Rectal smooth muscle tissue (tissue), 1 donor: Measurements from ENCODE around the gene NAV2.

Experiments
- H3K27ac ChIP-seq: one replicate; pipeline ENCODE4 v1.7.0; 2013; ENCODE audit warnings: low read depth, low read length, inconsistent platforms
- H3K27me3 ChIP-seq: one replicate; pipeline ENCODE4 v1.7.0; 2013; ENCODE audit warnings: low read length; ENCODE audit not compliant: control insufficient read depth, insufficient read depth
- H3K36me3 ChIP-seq: one replicate; pipeline ENCODE4 v1.7.0; 2013; ENCODE audit warnings: low read length; ENCODE audit not compliant: control insufficient read depth, insufficient read depth
- H3K4me1 ChIP-seq: one replicate; pipeline ENCODE4 v1.7.0; 2013; ENCODE audit warnings: low read length; ENCODE audit not compliant: control insufficient read depth, insufficient read depth
- H3K4me3 ChIP-seq: one replicate; pipeline ENCODE4 v1.7.0; 2013; ENCODE audit warnings: low read length
- H3K9ac ChIP-seq: one replicate; pipeline ENCODE4 v1.7.0; 2013; ENCODE audit warnings: low read length

The NAV2 gene

DNA sequence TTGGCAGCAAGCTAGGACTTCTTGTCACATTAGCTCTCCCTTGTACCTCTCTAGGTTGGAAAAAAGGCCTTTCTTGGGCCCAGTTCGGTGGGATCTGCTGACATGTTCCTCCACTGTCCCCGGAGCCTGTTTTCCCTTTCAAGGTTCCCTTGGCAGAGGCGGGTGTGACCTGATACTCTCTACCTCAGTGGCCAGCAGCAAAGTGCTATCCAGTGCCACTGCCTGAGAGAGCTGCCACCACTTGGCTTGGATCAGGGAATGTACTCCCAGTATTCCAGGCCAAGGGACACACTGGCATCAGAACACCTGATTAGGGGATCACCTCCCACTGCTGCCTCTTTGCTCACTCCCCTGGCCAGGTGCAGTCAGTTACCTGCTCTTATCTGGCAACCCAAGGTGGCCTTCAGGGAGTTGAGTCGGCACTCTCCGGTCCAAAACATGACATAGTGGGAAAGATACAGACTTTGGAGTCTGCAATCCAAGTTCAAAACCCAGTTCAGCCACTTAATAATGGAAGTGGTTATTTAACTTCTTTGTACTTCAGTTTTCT lies 17.8 kb upstream of the NAV2 start:
- H3K4me1 ChIP-seq: peaks cover 10% of the 10 kb centered on the region
- H3K27ac ChIP-seq: no peak overlapping the region
- no peak overlapping the region for H3K9ac ChIP-seq
- no peak overlapping the region for H3K4me3 ChIP-seq
- H3K36me3 ChIP-seq: no peaks in the 10 kb centered on the region
- H3K27me3 ChIP-seq: no peaks in the 10 kb centered on the region

DNA sequence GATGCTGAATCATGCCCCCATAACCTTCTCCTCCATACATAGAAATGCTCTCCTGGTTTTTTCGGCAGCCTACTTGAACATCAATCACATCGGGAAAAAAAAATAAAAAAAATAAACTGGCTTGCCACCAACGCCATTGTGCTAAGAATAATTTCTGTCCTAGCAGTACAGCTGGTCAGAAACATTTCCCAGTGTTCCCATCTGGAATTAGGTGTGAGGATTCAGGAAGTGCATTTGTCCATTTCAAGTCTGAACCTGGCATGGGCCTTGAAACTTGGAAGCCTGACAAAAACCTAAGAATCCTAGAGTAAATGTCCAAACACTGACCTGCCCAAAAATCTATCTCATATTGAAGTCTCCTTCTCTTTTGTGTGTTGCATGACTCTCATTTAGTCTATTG lies 16.6 kb upstream of the NAV2 start:
- no peak overlapping the region for H3K9ac ChIP-seq
- no peaks in the 10 kb centered on the region for H3K36me3 ChIP-seq
- peak overlapping the region; percentile 62 for H3K27ac ChIP-seq
- no peaks in the 10 kb centered on the region for H3K27me3 ChIP-seq
- peaks cover 10% of the 10 kb centered on the region for H3K4me1 ChIP-seq
- H3K4me3 ChIP-seq: no peak overlapping the region

DNA sequence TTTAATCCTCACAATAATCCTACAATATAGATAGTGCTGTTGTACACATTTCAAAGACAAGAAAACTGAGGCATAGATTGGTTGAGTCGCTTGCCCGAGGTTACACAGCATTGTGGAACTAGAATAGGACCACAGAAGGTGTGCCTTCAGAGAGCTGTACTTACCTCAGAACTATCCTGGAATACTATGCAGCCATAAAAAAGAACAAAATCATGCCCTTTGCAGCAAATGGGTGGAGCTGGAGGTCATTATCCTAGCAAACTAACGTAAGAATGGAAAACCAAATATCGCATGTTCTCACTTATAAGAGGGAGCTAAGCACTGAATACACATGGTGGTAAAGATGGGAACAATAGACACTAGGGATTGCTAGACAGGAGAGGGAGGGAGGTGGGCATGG lies 15.7 kb upstream of the NAV2 start:
- H3K36me3 ChIP-seq: no peaks in the 10 kb centered on the region
- no peak overlapping the region for H3K9ac ChIP-seq
- no peaks in the 10 kb centered on the region for H3K27me3 ChIP-seq
- peak overlapping the region; percentile 62 for H3K27ac ChIP-seq
- no peak overlapping the region for H3K4me3 ChIP-seq
- peaks cover 12% of the 10 kb centered on the region for H3K4me1 ChIP-seq

DNA sequence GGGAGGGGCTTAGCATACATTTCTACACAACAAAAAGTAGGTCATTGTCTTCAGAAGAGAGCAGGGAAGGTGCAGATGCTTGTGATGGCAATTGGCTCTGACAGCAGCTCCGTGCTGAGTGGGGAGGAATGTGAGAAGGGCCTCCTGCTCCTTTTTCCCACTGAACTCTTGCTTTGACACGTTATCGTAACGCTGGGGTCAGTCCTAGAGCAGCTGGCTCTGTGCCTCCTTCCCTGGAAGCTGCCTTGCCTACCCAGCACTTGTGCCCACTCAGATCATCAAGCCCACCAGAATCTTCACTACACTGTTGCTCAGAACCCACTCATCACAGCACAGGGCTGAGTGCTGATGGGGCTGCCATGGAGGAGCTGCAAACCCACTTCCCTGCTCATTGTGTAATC lies 14.9 kb upstream of the NAV2 start:
- H3K27ac ChIP-seq: no peak overlapping the region
- H3K4me3 ChIP-seq: no peak overlapping the region
- H3K9ac ChIP-seq: no peak overlapping the region
- no peaks in the 10 kb centered on the region for H3K27me3 ChIP-seq
- H3K36me3 ChIP-seq: no peaks in the 10 kb centered on the region
- H3K4me1 ChIP-seq: peaks cover 12% of the 10 kb centered on the region

DNA sequence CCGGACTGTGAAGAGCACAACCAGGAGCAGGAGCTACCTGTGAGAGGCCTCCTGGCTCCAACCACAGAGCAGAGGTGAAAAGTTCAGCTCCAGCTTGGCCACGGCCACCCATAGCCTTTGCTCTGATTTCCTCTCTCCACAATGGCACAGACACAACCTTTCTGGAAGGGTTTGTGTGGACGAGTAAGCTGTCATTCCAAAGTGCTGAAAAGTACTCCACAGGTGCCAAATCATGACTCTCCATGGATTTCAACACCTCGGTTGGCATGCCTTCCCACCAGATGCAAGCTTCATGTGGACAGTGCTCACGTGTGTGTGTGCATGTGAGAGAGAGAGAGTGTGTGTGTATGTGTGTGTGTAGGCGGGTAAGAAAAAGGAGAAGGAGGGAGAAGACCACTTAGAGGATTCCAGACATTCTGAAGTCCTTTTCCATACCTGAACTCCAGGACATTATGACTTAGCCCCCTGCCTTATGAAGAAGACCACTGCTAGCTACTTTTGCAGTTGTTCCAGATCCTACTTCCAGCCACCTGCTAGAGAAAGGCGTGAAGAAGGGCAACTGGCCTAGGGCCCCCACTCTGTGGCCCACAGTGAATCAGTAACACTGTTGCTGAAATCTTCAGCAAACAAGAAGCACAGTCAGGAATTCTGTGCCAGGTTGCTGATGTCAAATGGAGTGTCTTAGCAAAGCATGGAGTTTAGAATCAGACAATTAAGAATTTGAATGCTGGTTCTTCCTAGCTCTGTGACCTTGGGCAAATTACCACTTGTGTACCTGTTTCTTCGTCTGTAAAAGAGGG lies 13.9 kb upstream of the NAV2 start:
- H3K36me3 ChIP-seq: no peaks in the 10 kb centered on the region
- peaks cover 18% of the 10 kb centered on the region for H3K4me1 ChIP-seq
- no peak overlapping the region for H3K27ac ChIP-seq
- no peak overlapping the region for H3K4me3 ChIP-seq
- no peaks in the 10 kb centered on the region for H3K27me3 ChIP-seq
- H3K9ac ChIP-seq: no peak overlapping the region

DNA sequence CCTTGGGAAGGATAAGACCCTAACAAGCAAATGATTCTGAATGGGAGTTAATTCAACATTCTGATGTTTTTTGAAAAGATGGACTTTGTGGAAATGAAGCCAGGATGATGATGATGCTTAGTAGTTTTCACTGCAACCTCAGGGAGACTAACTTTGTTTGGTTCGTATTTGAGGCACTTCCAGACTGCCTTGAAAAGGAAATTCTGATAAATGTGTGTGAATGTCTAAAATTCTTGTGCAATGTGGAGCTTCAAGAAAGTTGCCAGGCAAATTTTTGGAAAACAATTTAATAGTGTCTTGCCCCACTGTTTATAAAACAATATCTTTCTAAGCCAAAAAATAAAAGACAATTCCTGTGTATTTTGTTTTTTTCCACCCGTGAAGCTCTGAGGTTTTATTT lies 11.2 kb upstream of the NAV2 start:
- H3K27ac ChIP-seq: peak overlapping the region; percentile 56
- no peaks in the 10 kb centered on the region for H3K27me3 ChIP-seq
- no peak overlapping the region for H3K4me3 ChIP-seq
- no peak overlapping the region for H3K9ac ChIP-seq
- H3K36me3 ChIP-seq: no peaks in the 10 kb centered on the region
- H3K4me1 ChIP-seq: peaks cover 25% of the 10 kb centered on the region

DNA sequence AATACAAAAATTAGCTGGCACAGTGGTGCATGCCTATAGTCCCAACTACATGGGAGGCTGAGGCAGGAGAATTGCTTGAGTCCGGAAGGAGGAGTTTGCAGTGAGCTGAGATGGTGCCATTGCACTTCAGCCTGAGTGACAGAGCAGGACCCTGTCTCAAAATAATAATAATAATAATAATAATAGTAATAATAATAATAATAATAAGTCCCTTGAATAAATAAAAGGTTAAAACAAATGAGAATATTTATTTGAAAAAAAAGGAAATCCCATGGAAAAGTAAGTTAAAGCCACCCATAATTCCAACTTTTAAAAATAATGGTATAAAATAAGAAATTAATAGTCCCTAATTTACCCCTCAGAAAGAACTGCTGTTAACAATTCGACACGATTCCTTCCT lies 10.0 kb upstream of the NAV2 start:
- Histone ChIP-seq H3K36me3 (no peaks in the 10 kb centered on the region), H3K9ac (no peak overlapping the region), H3K27ac (peak overlapping the region; percentile 56), H3K4me3 (no peak overlapping the region), H3K27me3 (no peaks in the 10 kb centered on the region), H3K4me1 (peaks cover 24% of the 10 kb centered on the region)

DNA sequence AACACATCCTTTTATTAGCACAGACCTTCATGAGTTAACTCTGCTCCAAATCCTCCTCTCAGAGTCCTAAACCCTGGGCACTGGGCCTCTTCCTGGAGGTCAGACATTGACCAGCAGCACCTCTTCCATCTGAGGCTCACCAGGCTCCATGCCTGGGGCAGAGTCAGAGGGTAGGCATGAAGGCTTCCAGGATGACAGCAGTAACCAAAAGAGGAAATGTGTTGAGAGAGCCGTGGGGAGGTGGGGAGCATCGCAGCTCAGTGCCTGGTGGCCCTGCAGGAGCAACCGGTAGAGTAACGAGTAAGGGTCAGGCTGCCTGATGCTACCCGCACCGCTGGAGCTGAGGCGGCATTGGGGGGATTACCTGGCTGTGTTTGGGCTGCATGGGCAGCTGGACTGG lies 9.4 kb upstream of the NAV2 start:
- Histone ChIP-seq H3K36me3 (no peaks in the 10 kb centered on the region), H3K9ac (no peak overlapping the region), H3K4me1 (peaks cover 19% of the 10 kb centered on the region), H3K4me3 (no peak overlapping the region), H3K27ac (peak overlapping the region; percentile 83), H3K27me3 (no peaks in the 10 kb centered on the region)

DNA sequence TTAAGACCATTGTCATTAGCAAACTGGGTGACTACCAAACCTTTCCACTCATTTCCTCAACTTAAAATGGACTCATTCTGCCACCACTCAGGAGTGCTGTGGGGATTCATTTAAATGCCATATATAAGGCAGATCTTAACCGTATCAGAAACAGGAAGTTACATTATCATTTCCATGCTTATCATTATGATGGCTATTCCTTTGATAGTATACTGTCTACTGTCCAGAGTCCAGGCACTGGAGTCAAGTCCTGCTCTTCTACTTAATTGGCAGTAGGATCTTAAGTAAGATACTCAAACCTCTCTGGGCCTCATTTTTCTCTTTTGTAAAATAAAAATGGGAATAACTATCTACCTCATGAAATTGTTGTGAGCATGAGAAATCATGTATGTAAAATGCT lies 8.4 kb upstream of the NAV2 start:
- Histone ChIP-seq H3K27ac (peak overlapping the region; percentile 83), H3K27me3 (no peaks in the 10 kb centered on the region), H3K4me1 (peaks cover 19% of the 10 kb centered on the region), H3K9ac (no peak overlapping the region), H3K4me3 (no peak overlapping the region), H3K36me3 (no peaks in the 10 kb centered on the region)

DNA sequence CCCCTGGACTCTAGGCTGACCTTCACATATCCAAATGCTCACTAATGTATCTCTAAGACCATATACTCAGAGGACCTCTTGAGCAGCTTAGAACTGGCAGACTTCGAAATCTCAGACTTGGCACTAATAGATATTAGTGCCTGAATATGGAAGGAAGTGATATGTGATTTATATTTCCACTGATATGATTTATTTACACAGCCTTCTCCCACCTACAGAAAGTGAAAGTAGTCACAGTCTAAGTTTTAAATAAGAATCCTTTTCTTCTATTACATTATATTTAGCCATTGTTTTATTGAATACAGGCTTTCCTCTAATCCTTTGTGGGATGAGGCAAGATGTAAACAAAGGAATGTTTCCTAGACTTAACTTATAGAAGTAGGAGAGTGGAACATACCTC lies 6.7 kb upstream of the NAV2 start:
- H3K27me3 ChIP-seq: no peaks in the 10 kb centered on the region
- no peak overlapping the region for H3K9ac ChIP-seq
- H3K4me1 ChIP-seq: peaks cover 23% of the 10 kb centered on the region
- H3K27ac ChIP-seq: peak overlapping the region; percentile 65
- no peak overlapping the region for H3K4me3 ChIP-seq
- H3K36me3 ChIP-seq: no peaks in the 10 kb centered on the region

DNA sequence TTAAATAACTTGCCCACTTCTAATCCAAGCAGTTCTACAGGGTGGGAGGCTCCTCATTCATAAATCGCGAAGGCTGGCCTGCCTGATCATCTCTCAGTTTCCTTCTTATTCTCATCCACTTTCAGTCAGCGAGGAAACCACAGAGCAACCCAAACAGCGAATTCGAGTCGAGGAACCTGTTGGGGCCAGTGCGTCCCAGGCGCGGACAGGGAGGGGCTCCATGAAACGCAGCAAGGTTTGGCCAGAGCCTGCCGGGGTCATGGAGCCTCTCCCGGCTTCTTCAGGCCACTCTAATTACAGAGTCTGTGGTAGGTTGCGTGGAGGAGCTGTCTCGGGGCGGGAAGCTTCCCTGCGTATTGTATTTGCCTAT lies 741 bp upstream of the NAV2 start:
- H3K4me3 ChIP-seq: peak overlapping the region; percentile 73
- no peaks in the 10 kb centered on the region for H3K36me3 ChIP-seq
- H3K27ac ChIP-seq: peak overlapping the region; percentile 97
- peaks cover 20% of the 10 kb centered on the region for H3K4me1 ChIP-seq
- peaks cover 3% of the 10 kb centered on the region for H3K27me3 ChIP-seq
- peak overlapping the region; percentile 74 for H3K9ac ChIP-seq

DNA sequence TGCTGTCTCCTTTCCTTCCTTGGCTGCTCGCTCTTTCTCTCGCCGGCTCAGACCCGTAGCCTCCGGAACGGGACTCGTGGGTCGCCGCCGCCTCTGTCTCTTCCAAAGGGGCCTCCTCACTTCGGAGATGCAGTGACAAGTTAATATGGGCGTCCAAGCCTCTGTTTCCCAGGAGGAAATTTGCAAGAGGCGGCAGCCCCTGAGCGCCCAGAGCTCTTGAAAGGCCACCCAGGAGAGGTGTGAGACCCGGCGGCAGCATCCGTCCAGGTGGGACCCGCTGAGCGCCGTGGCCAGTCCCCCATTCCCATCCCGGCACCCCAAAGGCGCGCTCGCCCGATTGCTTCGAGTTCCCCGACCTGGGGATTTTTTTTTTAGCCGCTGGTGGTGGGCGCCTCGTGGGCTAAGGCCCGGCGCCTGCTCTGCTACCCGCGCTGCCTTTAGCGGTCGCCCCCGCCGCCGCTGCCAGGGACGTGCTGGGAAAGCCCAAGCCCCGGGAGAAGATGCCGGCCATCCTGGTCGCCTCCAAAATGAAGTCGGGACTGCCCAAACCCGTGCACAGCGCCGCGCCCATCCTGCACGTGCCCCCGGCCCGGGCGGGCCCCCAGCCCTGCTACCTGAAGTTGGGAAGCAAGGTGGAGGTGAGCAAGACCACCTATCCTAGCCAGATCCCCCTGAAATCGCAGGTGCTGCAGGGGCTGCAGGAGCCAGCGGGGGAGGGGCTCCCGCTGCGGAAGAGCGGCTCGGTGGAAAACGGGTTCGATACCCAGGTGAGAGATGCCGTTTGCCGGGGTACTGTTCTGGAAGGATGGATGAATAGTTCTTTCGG lies 772 bp downstream of the NAV2 start:
- H3K27ac ChIP-seq: peak overlapping the region; percentile 96
- H3K9ac ChIP-seq: peak overlapping the region; percentile 61

More for the DNA sequence above, 772 bp downstream of the NAV2 start:
- H3K4me1 ChIP-seq: peaks cover 27% of the 10 kb centered on the region
- H3K27me3 ChIP-seq: peaks cover 3% of the 10 kb centered on the region
- H3K4me3 ChIP-seq: peak overlapping the region; percentile 87
- no peaks in the 10 kb centered on the region for H3K36me3 ChIP-seq
